Mucosa of descending colon (tissue), 3 donors: Measurements from ENCODE around the gene TMEM218. TPM values are rescaled to one million over a fixed set of nuclear protein-coding genes. Genes with fewer than 3 reads are reported as not detected.

Experiments used
- ATAC-seq: fragments of 200-7000 bp; cut with Tn5 transposase; one replicate; pipeline ENCODE4 v1.9.1; 2020; ENCODE audit warnings: mild to moderate bottlenecking, moderate library complexity
- DNase-seq, 3 donors: peaks; one replicate each; pipeline ENCODE4 v3.0.0-alpha.2; 2020
- H3K36me3 ChIP-seq: fragments of 200-600 bp; one replicate; pipeline ENCODE4 v1.8.0; 2021; ENCODE audit warnings: low read depth, mild to moderate bottlenecking
- H3K4me1 ChIP-seq: fragments of 200-600 bp; one replicate; pipeline ENCODE4 v1.8.0; 2021; ENCODE audit warnings: low read depth, mild to moderate bottlenecking
- H3K4me3 ChIP-seq: fragments of 200-600 bp; one replicate; pipeline ENCODE4 v1.8.0; 2021; ENCODE audit warnings: mild to moderate bottlenecking
- H3K9me3 ChIP-seq: fragments of 200-600 bp; one replicate; pipeline ENCODE4 v1.8.0; 2021; ENCODE audit warnings: mild to moderate bottlenecking
- CTCF ChIP-seq: fragments of 200-600 bp; IDR thresholded peaks from one replicate; pipeline ENCODE4 v1.8.0; 2022; ENCODE audit warnings: antibody characterized with exemption, mild to moderate bottlenecking
- intact Hi-C, 2 donors: fragments of 100-400 bp; cut with DNase I in 1 of 2; cut with micrococcal nuclease in 1 of 2; formaldehyde crosslinking; loops; one replicate each; pipeline versions ENCODE4 v1.11.0 to v1.11.1; 2022; cut with DNase I, micrococcal nuclease
- total RNA-seq, 3 donors: library from RNA; stranded (reverse); fragmentation: NEBNext Ultra II Directional in 2 of 3; extraction: Animal tissue kit (Norgen Biotek cat#: 25700) in 2 of 3; gene quantifications; one replicate each; pipeline versions ENCODE4 v1.2.1 to v1.2.4, GENCODE V29; 2021 to 2023
- donor health status: DM: no; HTN: no; CAD: no; lungs with moderate emphysema.
- donor health status: DM: no; HTN: no; CAD: no.
- donor health status: DM: no; HTN: yes; CAD: no.

Gene TMEM218
- total RNA-seq, 3 donors from 2014 or later: 12.5 to 16.9 (median 16.1) TPM

- no peak overlapping the region for H3K4me3 ChIP-seq
- DNase-seq: no peak
Observed at GRCh38 chr11:125074511-125075241, 36.8 kb downstream of the TMEM218 start.

GRCh38 chr11:125073616-125074483 is 37.6 kb downstream of the TMEM218 start:
- ATAC-seq (no peak), DNase-seq (no peak)
- Histone ChIP-seq H3K36me3 (no peaks in the 10 kb centered on the region), H3K4me3 (no peak overlapping the region), H3K4me1 (peaks cover 4% of the 10 kb centered on the region), H3K9me3 (no peaks in the 10 kb centered on the region)
- intact Hi-C loops: no loop called here
- TF ChIP-seq CTCF: no peak

More at GRCh38 chr11:125074511-125075241, 36.8 kb downstream of the TMEM218 start:
- Histone ChIP-seq H3K9me3 (no peaks in the 10 kb centered on the region), H3K4me1 (peaks cover 4% of the 10 kb centered on the region), H3K36me3 (no peaks in the 10 kb centered on the region)
- no peak for TF ChIP-seq CTCF
- intact Hi-C loops: no loop called here
- ATAC-seq: no peak

GRCh38 chr11:125072961-125073590 is 38.4 kb downstream of the TMEM218 start:
- H3K36me3 ChIP-seq: no peaks in the 10 kb centered on the region
- no peak overlapping the region for H3K4me3 ChIP-seq
- no peak for TF ChIP-seq CTCF
- no peak for ATAC-seq
- intact Hi-C loops: no loop called here
- H3K4me1 ChIP-seq: peaks cover 4% of the 10 kb centered on the region
- no peaks in the 10 kb centered on the region for H3K9me3 ChIP-seq
- DNase-seq: peak in 1 of 3 donors; percentile 45

- intact Hi-C loops: no loop called here
- peak; percentile 54 for ATAC-seq
Observed at GRCh38 chr11:125072218-125072960, 39.0 kb downstream of the TMEM218 start.

More at GRCh38 chr11:125072218-125072960, 39.0 kb downstream of the TMEM218 start:
- H3K4me1 ChIP-seq: peaks cover 4% of the 10 kb centered on the region
- DNase-seq: peak in 2 of 3 donors; percentile 40 to 41
- H3K36me3 ChIP-seq: no peaks in the 10 kb centered on the region
- H3K9me3 ChIP-seq: no peaks in the 10 kb centered on the region
- no peak overlapping the region for H3K4me3 ChIP-seq
- TF ChIP-seq CTCF: no peak
